H1 (cell line): Measurements from ENCODE around the gene ASTN2. TPM values are rescaled to one million over a fixed set of nuclear protein-coding genes. Genes with fewer than 3 reads are reported as not detected.

Source experiments
- CTCF ChIA-PET: fragments of 300-600 bp; sonication (Branson Sonifier 250); formaldehyde crosslinking; loops from one replicate; lab custom pipeline; 2021; ENCODE audit not compliant: partially characterized antibody; lab: Charles Lee
- POLR2A ChIA-PET: fragments of 300-600 bp; sonication (Branson Sonifier 250); formaldehyde crosslinking; loops from one replicate; lab custom pipeline; 2021; ENCODE audit warnings: inconsistent platforms; ENCODE audit not compliant: partially characterized antibody; lab: Charles Lee
- DNase-seq, 2 experiments: peaks; one replicate each; pipeline versions ENCODE4 v3.0.0 to v3.0.0-alpha.2; 2010 to 2022; ENCODE audit warnings: low spot score in 2 of 2, low read depth in 1 of 2, mixed read lengths in 1 of 2
- FAIRE-seq: peaks from 2 replicates; lab custom pipeline; 2011; peaks lifted over from hg19 to GRCh38; lab: Jason Lieb, UNC
- H2AFZ ChIP-seq: 2 replicates; pipeline ENCODE4 v1.8.1; 2012; ENCODE audit warnings: low read length, inconsistent platforms
- H2AK5ac ChIP-seq: 2 replicates; pipeline ENCODE4 v1.6.1; 2013; ENCODE audit warnings: low read depth, low read length
- H2BK120ac ChIP-seq: replicated peaks from 2 replicates; pipeline ENCODE3; 2013; ENCODE audit warnings: low read depth, low read length, inconsistent platforms
- H2BK12ac ChIP-seq: 2 replicates; pipeline ENCODE4 v1.6.1; 2013; ENCODE audit warnings: low read depth, low read length
- H2BK15ac ChIP-seq: 2 replicates; pipeline ENCODE4 v1.6.1; 2013; ENCODE audit warnings: low read length
- H2BK20ac ChIP-seq: 2 replicates; pipeline ENCODE4 v1.6.1; 2013; ENCODE audit warnings: low read length
- H2BK5ac ChIP-seq: 2 replicates; pipeline ENCODE4 v1.6.1; 2013; ENCODE audit warnings: low read depth, low read length
- H3K14ac ChIP-seq: 2 replicates; pipeline ENCODE4 v1.6.1; 2013; ENCODE audit warnings: inconsistent platforms; ENCODE audit not compliant: insufficient read length
- H3K18ac ChIP-seq: 2 replicates; pipeline ENCODE4 v1.6.1; 2013; ENCODE audit warnings: low read length; ENCODE audit errors: extremely low read depth
- H3K23ac ChIP-seq: 2 replicates; pipeline ENCODE4 v1.6.1; 2013; ENCODE audit warnings: inconsistent platforms; ENCODE audit not compliant: insufficient read length
- H3K23me2 ChIP-seq: 2 replicates; pipeline ENCODE4 v1.6.1; 2013; ENCODE audit warnings: low read depth, low read length
- H3K27ac ChIP-seq: 2 replicates; pipeline ENCODE4 v1.6.1; 2011; ENCODE audit warnings: low read depth, low read length, inconsistent platforms
- H3K27me3 ChIP-seq, 4 experiments: replicated peaks in 1 of 4; 1 replicate in 1 of 4; 2 replicates in 3 of 4; pipeline versions ENCODE4 v1.6.1 to v1.8.1; 2011 to 2013; ENCODE audit warnings: low read length in 3 of 4, mild to moderate bottlenecking in 3 of 4, inconsistent platforms in 2 of 4, mixed read lengths in 2 of 4, moderate library complexity in 1 of 4; ENCODE audit not compliant: control insufficient read depth in 3 of 4, insufficient read depth in 3 of 4; ENCODE audit errors: extremely low read depth in 1 of 4
- H3K36me3 ChIP-seq, 4 experiments: 2 replicates each; pipeline versions ENCODE4 v1.6.1 to v1.8.1; 2011 to 2013; ENCODE audit warnings: mild to moderate bottlenecking in 4 of 4, low read length in 3 of 4, moderate library complexity in 2 of 4, control low read depth in 1 of 4, inconsistent platforms in 1 of 4; ENCODE audit not compliant: insufficient read depth in 4 of 4, control insufficient read depth in 2 of 4
- H3K4ac ChIP-seq: replicated peaks from 2 replicates; pipeline ENCODE3; 2013; ENCODE audit warnings: low read length, low read depth, mixed read lengths, inconsistent platforms; ENCODE audit not compliant: insufficient read length
- H3K4me1 ChIP-seq, 4 experiments: replicated peaks in 1 of 4; 1 replicate in 1 of 4; 2 replicates in 3 of 4; pipeline versions ENCODE4 v1.6.1 to v1.8.1; 2011 to 2013; ENCODE audit warnings: low read length in 3 of 4, inconsistent platforms in 2 of 4, mixed read lengths in 1 of 4; ENCODE audit not compliant: insufficient read depth in 4 of 4, control insufficient read depth in 3 of 4
- H3K4me2 ChIP-seq, 2 experiments: 2 replicates each; pipeline versions ENCODE4 v1.6.1 to v1.8.1; 2011 to 2013; ENCODE audit warnings: low read depth in 2 of 2, low read length in 2 of 2, control low read depth in 1 of 2, inconsistent platforms in 1 of 2, mild to moderate bottlenecking in 1 of 2; ENCODE audit not compliant: insufficient read depth in 1 of 2
- H3K4me3 ChIP-seq, 4 experiments: fragments of 200-600, 300-600 bp in 1 of 4; sonication (generic), shearing (Covaris generic), sonication (Bioruptor Twin) in 1 of 4; 2 replicates each; pipeline versions ENCODE4 v1.5.1 to v1.8.1; 2011 to 2016; ENCODE audit warnings: low read length in 4 of 4, low read depth in 3 of 4, control low read depth in 2 of 4, inconsistent platforms in 2 of 4, mild to moderate bottlenecking in 2 of 4, mixed read lengths in 1 of 4, moderate library complexity in 1 of 4; ENCODE audit not compliant: insufficient read depth in 2 of 4; ENCODE audit errors: extremely low read depth in 1 of 4
- H3K56ac ChIP-seq: replicated peaks from 2 replicates; pipeline ENCODE3; 2013; ENCODE audit warnings: low read depth, mild to moderate bottlenecking, mixed read lengths, low read length, inconsistent platforms; ENCODE audit not compliant: insufficient read length
- H3K79me1 ChIP-seq: 2 replicates; pipeline ENCODE4 v1.6.1; 2013; ENCODE audit warnings: low read depth, low read length, control low read depth
- H3K79me2 ChIP-seq, 2 experiments: 2 replicates each; pipeline versions ENCODE4 v1.6.1 to v1.8.1; 2012 to 2013; ENCODE audit warnings: low read length in 2 of 2, mild to moderate bottlenecking in 2 of 2, inconsistent platforms in 1 of 2; ENCODE audit not compliant: insufficient read depth in 2 of 2, control insufficient read depth in 1 of 2
- H3K9ac ChIP-seq, 4 experiments: replicated peaks in 1 of 4; 1 replicate in 1 of 4; 2 replicates in 3 of 4; pipeline versions ENCODE4 v1.6.1 to v1.8.1; 2011 to 2013; ENCODE audit warnings: low read depth in 3 of 4, low read length in 3 of 4, control low read depth in 2 of 4, mild to moderate bottlenecking in 2 of 4, moderate library complexity in 2 of 4, inconsistent platforms in 1 of 4; ENCODE audit errors: extremely low read depth in 1 of 4
- H3K9me3 ChIP-seq, 2 experiments: 2 replicates each; pipeline versions ENCODE4 v1.6.1 to v1.8.1; 2012 to 2013; ENCODE audit warnings: mild to moderate bottlenecking in 2 of 2, moderate library complexity in 2 of 2, control low read depth in 1 of 2, inconsistent platforms in 1 of 2, low read depth in 1 of 2, low read length in 1 of 2, mixed read lengths in 1 of 2; ENCODE audit not compliant: insufficient read depth in 2 of 2
- H4K20me1 ChIP-seq, 2 experiments: replicated peaks in 1 of 2; 2 replicates each; pipeline versions ENCODE3 to v1.8.1; 2011 to 2013; ENCODE audit warnings: inconsistent platforms in 2 of 2, low read length in 2 of 2, mild to moderate bottlenecking in 1 of 2; ENCODE audit not compliant: insufficient read depth in 2 of 2, control insufficient read depth in 1 of 2
- H4K5ac ChIP-seq: 2 replicates; pipeline ENCODE4 v1.6.1; 2013; ENCODE audit warnings: low read length, low read depth, mixed read lengths, inconsistent platforms; ENCODE audit not compliant: insufficient read length
- H4K8ac ChIP-seq: 2 replicates; pipeline ENCODE4 v1.8.0; 2013; ENCODE audit warnings: mild to moderate bottlenecking, moderate library complexity, low read length, inconsistent platforms; ENCODE audit not compliant: insufficient read depth; ENCODE audit errors: extremely low read depth
- H4K91ac ChIP-seq: replicated peaks from 2 replicates; pipeline ENCODE3; 2013; ENCODE audit warnings: low read length, mixed read lengths, inconsistent platforms; ENCODE audit not compliant: insufficient read length
- EZH2 ChIP-seq: fragments of 200-600 bp; sonication (generic); IDR thresholded peaks from 2 replicates; pipeline ENCODE4 v1.7.1; 2012; ENCODE audit warnings: low read depth, mild to moderate bottlenecking, moderate library complexity, low read length, inconsistent platforms; ENCODE audit not compliant: severe bottlenecking
- YY1 ChIP-seq: IDR thresholded peaks from 2 replicates; pipeline ENCODE4 v1.6.1; 2011; ENCODE audit warnings: low read depth, mild to moderate bottlenecking, low read length
- WGBS, 2 experiments: shearing (Covaris generic) in 1 of 2; methylation state at CpG; one replicate each; pipeline versions ENCODE4 v1.1.6 to v1.1.7; 2013 to 2015; ENCODE audit warnings: low lambda C conversion rate in 2 of 2, mixed read lengths in 2 of 2, inconsistent platforms in 1 of 2, low coverage in 1 of 2, missing lambda C conversion rate in 1 of 2; ENCODE audit not compliant: insufficient replicate concordance in 2 of 2, insufficient coverage in 1 of 2, insufficient read length in 1 of 2; ENCODE audit errors: extremely low coverage in 1 of 2, missing lambda C conversion rate in 1 of 2; 5-methylcytosine and 5-hydroxymethylcytosine counted together
- polyA plus RNA-seq, 7 experiments: library from polyadenylated mRNA; depleted of rRNA in 3 of 7; stranded (reverse) in 5 of 7; unstranded in 2 of 7; fragments of >200 nt in 5 of 7; fragments of 200-250 nt in 2 of 7; gene quantifications; 1 replicate in 5 of 7; 2 replicates in 1 of 7; 4 replicates in 1 of 7; pipeline versions ENCODE4 v1.2.1 to v1.2.3, GENCODE V29; 2011 to 2013; ENCODE audit warnings: missing spikeins in 2 of 7, mixed read lengths in 2 of 7
- total RNA-seq: library from RNA; stranded (reverse); fragmentation: NEBNext Ultra II Directional; extraction: Animal tissue kit (Norgen Biotek cat#: 25700); gene quantifications from 2 replicates; pipeline ENCODE4 v1.2.1, GENCODE V29; 2021

Gene ASTN2
- total and polyA plus RNA-seq, 2 of the 8 experiments (the other 6 are each of a cell fraction or from before 2014, with no cell fraction given): 8.2 to 13.7 TPM

DNA sequence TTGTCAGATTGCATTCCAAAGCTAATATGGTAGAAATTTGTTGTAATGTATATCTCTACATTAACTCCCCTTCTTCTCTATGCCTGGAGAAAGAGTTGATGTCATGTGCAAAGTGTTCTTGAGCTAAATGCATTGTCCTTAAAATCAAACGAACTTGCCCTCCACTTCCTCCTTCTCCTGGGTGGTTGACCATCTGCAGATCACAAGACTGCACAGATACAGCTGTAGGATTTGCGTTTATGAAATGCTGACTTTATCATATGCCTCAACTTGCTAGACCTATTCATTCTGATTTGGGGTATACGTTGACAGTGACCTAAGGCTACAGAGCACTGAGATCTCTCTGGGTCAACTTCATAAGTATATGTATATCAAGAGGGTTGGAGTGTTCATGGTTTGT is 719.4 kb downstream of the ASTN2 start:
- H2BK120ac ChIP-seq: no peak overlapping the region
- H2AK5ac ChIP-seq: no peak overlapping the region
- no peak overlapping the region for H2BK5ac ChIP-seq
- H3K27me3 ChIP-seq: no peaks in the 10 kb centered on the region
- H3K4me1 ChIP-seq: no peaks in the 10 kb centered on the region
- no peak overlapping the region for H2BK15ac ChIP-seq
- no peak overlapping the region for H2AFZ ChIP-seq
- no peak overlapping the region for H2BK12ac ChIP-seq
- FAIRE-seq: no peak
- WGBS, 2 experiments: 59% methylated on average over 3 of the region's 3 CpGs; no CpG with 5 or more reads in 1 of the 2 experiments
- no peak overlapping the region for H3K4me2 ChIP-seq
- peaks cover 0 to 29% (median 17%) of the 10 kb centered on the region in 4 experiments; a peak in 6 of 8 replicates for H3K36me3 ChIP-seq
- H3K9me3 ChIP-seq: no peaks in the 10 kb centered on the region
- H3K4me3 ChIP-seq: no peak overlapping the region
- H4K5ac ChIP-seq: no peak overlapping the region
- H3K18ac ChIP-seq: no peak overlapping the region
- TF ChIP-seq YY1 (no peak), EZH2 (no peak)
- TF ChIP-seq, all 59 proteins: peak for 0
- H3K4ac ChIP-seq: no peak overlapping the region
- no peak overlapping the region for H4K8ac ChIP-seq
- no peaks in the 10 kb centered on the region for H3K23me2 ChIP-seq
- H3K56ac ChIP-seq: no peak overlapping the region
- DNase-seq: no peak
- CTCF ChIA-PET: interaction anchor here (1.1 to 1.3 kb wide), 2 partner anchors 26 to 41 kb away, joined by 3 read pairs; no protein-coding TSS in a partner anchor
- H3K27ac ChIP-seq: no peak overlapping the region
- H3K14ac ChIP-seq: no peak overlapping the region
- no peak overlapping the region for H3K9ac ChIP-seq
- H3K79me2 ChIP-seq: peaks cover 0 to 12% of the 10 kb centered on the region in 2 experiments; a peak in 2 of 4 replicates
- H4K20me1 ChIP-seq: peaks cover 0 to 6% of the 10 kb centered on the region in 2 experiments
- H2BK20ac ChIP-seq: no peak overlapping the region
- no peaks in the 10 kb centered on the region; the same call in 1 of the 2 replicates for H3K79me1 ChIP-seq
- no peak overlapping the region for H4K91ac ChIP-seq
- no peak overlapping the region for H3K23ac ChIP-seq
- POLR2A ChIA-PET: no interaction called here
